Stimulated activated CD4-positive, alpha-beta T cell treated with anti-CD3 and anti-CD28 coated beads, Interleukin-4, amount 100 ng/mL, for 24 hours (primary cell): ENCODE data around the gene DCAF8.
A peak's percentile ranks its signal among the peaks of the same experiment; 100 is the strongest.

Experiments used
- DNase-seq: peaks from one replicate; pipeline ENCODE4 v3.0.0-alpha.2; 2020

DCAF8 gene

GRCh38 chr1:160197231-160197630 is 65.1 kb downstream of the DCAF8 start:
- no peak for DNase-seq

GRCh38 chr1:160196143-160196542 is 66.2 kb downstream of the DCAF8 start:
- DNase-seq, result no peak

- DNase-seq, result no peak
Observed at GRCh38 chr1:160194737-160195059, 67.7 kb downstream of the DCAF8 start.

GRCh38 chr1:160193832-160194736 is 68.3 kb downstream of the DCAF8 start:
- no peak for DNase-seq

- peak; percentile 86 for DNase-seq
Observed at GRCh38 chr1:160193091-160193819, 69.1 kb downstream of the DCAF8 start.

- no peak for DNase-seq
Observed at GRCh38 chr1:160192234-160192633, 70.1 kb downstream of the DCAF8 start.

GRCh38 chr1:160191756-160192155 is 70.6 kb downstream of the DCAF8 start:
- DNase-seq, result no peak

GRCh38 chr1:160189649-160190625 is 72.4 kb downstream of the DCAF8 start, which contains the start of gene CASQ1:
Gene CASQ1, plus strand, starts transcription at chr1:160190575. Its CDS starts 177 bp downstream, at chr1:160190752.
- no peak for DNase-seq

- no peak for DNase-seq
Observed at GRCh38 chr1:160188341-160188740, 74.0 kb downstream of the DCAF8 start.

GRCh38 chr1:160187407-160187806 is 74.9 kb downstream of the DCAF8 start:
- DNase-seq, result no peak

- no peak for DNase-seq
Observed at GRCh38 chr1:160186729-160187128, 75.6 kb downstream of the DCAF8 start.

GRCh38 chr1:160186246-160186645 is 76.1 kb downstream of the DCAF8 start:
- DNase-seq, result no peak

GRCh38 chr1:160179336-160179735 is 83.0 kb downstream of the DCAF8 start:
- no peak for DNase-seq

- no peak for DNase-seq
Observed at GRCh38 chr1:160178731-160179130, 83.6 kb downstream of the DCAF8 start.

- no peak for DNase-seq
Observed at GRCh38 chr1:160177667-160178066, 84.7 kb downstream of the DCAF8 start.

GRCh38 chr1:160177231-160177630 is 85.1 kb downstream of the DCAF8 start:
- no peak for DNase-seq

- no peak for DNase-seq
Observed at GRCh38 chr1:160171980-160172379, 90.4 kb downstream of the DCAF8 start.

- DNase-seq, result no peak
Observed at GRCh38 chr1:160171354-160171753, 91.0 kb downstream of the DCAF8 start.

GRCh38 chr1:160169553-160170399 is 92.6 kb downstream of the DCAF8 start:
- peak; percentile 12 for DNase-seq

- DNase-seq, result no peak
Observed at GRCh38 chr1:160168609-160169369, 93.6 kb downstream of the DCAF8 start.

GRCh38 chr1:160168016-160168415 is 94.3 kb downstream of the DCAF8 start:
- no peak for DNase-seq
